MCF 10A (cell line): ENCODE data around the gene TRIM5. TPM values are rescaled to one million over a fixed set of nuclear protein-coding genes. Genes with fewer than 3 reads are reported as not detected.

Source experiments
- BruUV-seq: library from RNA; stranded (reverse); fragments of 400-500 nt; replicated peaks from 2 replicates; lab custom pipeline; 2021; lab: Mats Ljungman, UMichigan
- CTCF ChIA-PET: fragments of 300-600 bp; sonication (Branson Sonifier 250); formaldehyde crosslinking; extraction: SDS; loops from one replicate; lab custom pipeline; 2021; ENCODE audit warnings: antibody characterized with exemption, inconsistent platforms; lab: Yijun Ruan, JAX
- POLR2A ChIA-PET: fragments of 300-600, 350-650 bp; sonication (Branson Sonifier 250); formaldehyde crosslinking; extraction: SDS; loops from one replicate; lab custom pipeline; 2020; ENCODE audit warnings: antibody characterized with exemption, inconsistent platforms; lab: Yijun Ruan, JAX
- DNase-seq: peaks from one replicate; pipeline ENCODE4 v3.0.0-alpha.2; 2018; ENCODE audit not compliant: unreplicated experiment
- H3K27ac Mint-ChIP-seq: one replicate; pipeline ENCODE4 v1.8.0; 2022; ENCODE audit warnings: mild to moderate bottlenecking, low read depth, mixed read lengths; ENCODE audit not compliant: unreplicated experiment
- H3K27me3 Mint-ChIP-seq: one replicate; pipeline ENCODE4 v1.8.0; 2022; ENCODE audit warnings: mixed read lengths; ENCODE audit not compliant: insufficient read depth, unreplicated experiment
- H3K36me3 Mint-ChIP-seq: one replicate; pipeline ENCODE4 v1.8.0; 2022; ENCODE audit warnings: mild to moderate bottlenecking, moderate library complexity, mixed read lengths; ENCODE audit not compliant: insufficient read depth, unreplicated experiment
- H3K4me1 Mint-ChIP-seq: one replicate; pipeline ENCODE4 v1.8.0; 2022; ENCODE audit warnings: mixed read lengths; ENCODE audit not compliant: insufficient read depth, unreplicated experiment
- H3K4me3 Mint-ChIP-seq: one replicate; pipeline ENCODE4 v1.8.0; 2022; ENCODE audit warnings: mild to moderate bottlenecking, moderate library complexity, mixed read lengths; ENCODE audit not compliant: unreplicated experiment
- H3K9me3 Mint-ChIP-seq: one replicate; pipeline ENCODE4 v1.8.0; 2022; ENCODE audit warnings: mixed read lengths; ENCODE audit not compliant: unreplicated experiment
- CTCF ChIP-seq: fragments of 200-600 bp; IDR thresholded peaks from one replicate; pipeline ENCODE4 v1.8.0; 2022; ENCODE audit warnings: antibody characterized with exemption, mild to moderate bottlenecking; ENCODE audit not compliant: unreplicated experiment
- intact Hi-C: fragments of 100-400 bp; cut with micrococcal nuclease; formaldehyde crosslinking; loops from 2 replicates; pipeline ENCODE4 v1.14.1; 2022
- total RNA-seq: library from RNA; stranded (reverse); gene quantifications from 2 replicates; pipeline ENCODE4 v1.2.3, GENCODE V29; 2022

The TRIM5 gene
- total RNA-seq, 1 experiment from 2014 or later: 27.9 TPM

GRCh38 chr11:5625281-5625680, 59.6 kb downstream of the TRIM5 start:
- no peak for DNase-seq
- Mint-ChIP-seq H3K4me1 (peaks cover 30% of the 10 kb centered on the region), H3K4me3 (peak overlapping the region; percentile 81), H3K9me3 (no peaks in the 10 kb centered on the region), H3K27me3 (no peaks in the 10 kb centered on the region), H3K36me3 (peaks cover 5% of the 10 kb centered on the region), H3K27ac (peak overlapping the region; percentile 57)
- CTCF ChIA-PET: interaction anchor here (2.0 kb wide), 1 partner anchor 59 kb away, joined by 5 read pairs; the partner anchor contains the start of gene TRIM5
- intact Hi-C loops: loop anchor here (2.0 kb wide), 1 partner anchor 60 kb away; the partner anchor contains the start of gene TRIM5
- no peak for TF ChIP-seq CTCF
- POLR2A ChIA-PET: interaction anchor here (0.7 to 1.7 kb wide), 2 partner anchors 19 to 65 kb away, joined by 5 to 12 read pairs; partner anchors contain the start of gene TRIM22
- BruUV-seq: no TSS peak

GRCh38 chr11:5624489-5625279, 60.2 kb downstream of the TRIM5 start, which contains the start of gene TRIM34:
TSS of gene TRIM34 (plus strand) at chr11:5625001. CDS start at chr11:5632332, 7,331 bp downstream.
- Mint-ChIP-seq H3K9me3 (no peaks in the 10 kb centered on the region), H3K4me1 (peaks cover 31% of the 10 kb centered on the region), H3K27ac (peak within 1 kb of the TSS; percentile 57), H3K27me3 (no peaks in the 10 kb centered on the region), H3K36me3 (peaks cover 5% of the 10 kb centered on the region), H3K4me3 (peak within 1 kb of the TSS; percentile 81)
- CTCF ChIA-PET: interaction anchor here (2.0 kb wide), 1 partner anchor 60 kb away, joined by 5 read pairs; the partner anchor contains the start of gene TRIM5
- POLR2A ChIA-PET: interaction anchor here (0.6 to 1.7 kb wide), 4 partner anchors 19 to 65 kb away, joined by 3 to 12 read pairs (median 4); partner anchors contain the start of genes TRIM22 and TRIM5
- intact Hi-C loops: loop anchor here (2.0 kb wide), 1 partner anchor 60 kb away; the partner anchor contains the start of gene TRIM5
- DNase-seq: peak; percentile 83
- BruUV-seq: no TSS peak
- no peak for TF ChIP-seq CTCF

GRCh38 chr11:5622802-5623201, 62.1 kb downstream of the TRIM5 start:
- H3K27me3 Mint-ChIP-seq: no peaks in the 10 kb centered on the region
- H3K36me3 Mint-ChIP-seq: peaks cover 5% of the 10 kb centered on the region
- CTCF ChIA-PET: interaction anchor here (0.6 to 3.4 kb wide), 6 partner anchors 10 to 103 kb away, joined by 3 to 16 read pairs (median 4); partner anchors contain the start of gene TRIM5
- DNase-seq: no peak
- no peaks in the 10 kb centered on the region for H3K9me3 Mint-ChIP-seq
- intact Hi-C loops: no loop called here
- H3K27ac Mint-ChIP-seq: no peak overlapping the region
- no TSS peak for BruUV-seq
- H3K4me1 Mint-ChIP-seq: peaks cover 31% of the 10 kb centered on the region
- POLR2A ChIA-PET: no interaction called here
- TF ChIP-seq CTCF: no peak
- no peak overlapping the region for H3K4me3 Mint-ChIP-seq

GRCh38 chr11:5621580-5621979, 63.3 kb downstream of the TRIM5 start:
- Mint-ChIP-seq H3K4me3 (no peak overlapping the region), H3K4me1 (peaks cover 31% of the 10 kb centered on the region), H3K9me3 (no peaks in the 10 kb centered on the region), H3K27me3 (no peaks in the 10 kb centered on the region), H3K27ac (peak overlapping the region; percentile 30), H3K36me3 (no peaks in the 10 kb centered on the region)
- no TSS peak for BruUV-seq
- ChIA-PET CTCF (interaction anchor here (0.7 to 3.4 kb wide), 7 partner anchors 16 to 188 kb away, joined by 3 to 16 read pairs (median 5); partner anchors contain the start of genes OR52N2 and TRIM5), POLR2A (interaction anchor here (1.8 to 4.3 kb wide), 4 partner anchors 16 to 68 kb away, joined by 6 to 14 read pairs (median 11); partner anchors contain the start of genes TRIM22, TRIM5 and TRIM6)
- DNase-seq: no peak
- TF ChIP-seq CTCF: no peak
- intact Hi-C loops: no loop called here
